HEK293T (cell line): ENCODE measurements around the gene KCNK6.

ENCODE experiments used
- CTCF ChIA-PET: fragments of 350-600 bp; formaldehyde crosslinking; extraction: SDS; loops from one replicate; lab custom pipeline; 2021; ENCODE audit warnings: antibody characterized with exemption, inconsistent platforms; lab: Yijun Ruan, JAX
- POLR2A ChIA-PET: fragments of 350-600 bp; formaldehyde crosslinking; extraction: SDS; loops from one replicate; lab custom pipeline; 2020; ENCODE audit warnings: antibody characterized with exemption, inconsistent platforms; lab: Yijun Ruan, JAX
- DNase-seq: peaks from one replicate; pipeline ENCODE4 v3.0.0; 2012; ENCODE audit warnings: mixed read lengths; ENCODE audit errors: extremely low spot score
- ARNT ChIP-seq: fragments of 450-650 bp; IDR thresholded peaks from 2 replicates; pipeline ENCODE4 v1.6.1; 2017; ENCODE audit warnings: mild to moderate bottlenecking
- BHLHE40 ChIP-seq: fragments of 450-650 bp; IDR thresholded peaks from 2 replicates; pipeline ENCODE4 v1.6.1; 2016; ENCODE audit warnings: mild to moderate bottlenecking, moderate library complexity, borderline replicate concordance
- CTBP1 ChIP-seq: fragments of 450-650 bp; IDR thresholded peaks from 2 replicates; pipeline ENCODE4 v1.6.1; 2016; ENCODE audit warnings: borderline replicate concordance
- ELF4 ChIP-seq: fragments of 450-650 bp; IDR thresholded peaks from 2 replicates; pipeline ENCODE4 v1.6.1; 2017; ENCODE audit warnings: antibody characterized with exemption
- FOXA1 ChIP-seq: fragments of 450-650 bp; IDR thresholded peaks from 2 replicates; pipeline ENCODE4 v1.6.1; 2016; ENCODE audit warnings: mild to moderate bottlenecking
- FOXK2 ChIP-seq: fragments of 450-650 bp; IDR thresholded peaks from 2 replicates; pipeline ENCODE4 v1.6.1; 2016; ENCODE audit warnings: mild to moderate bottlenecking
- FOXM1 ChIP-seq: fragments of 450-650 bp; IDR thresholded peaks from 2 replicates; pipeline ENCODE4 v1.6.1; 2017; ENCODE audit warnings: mild to moderate bottlenecking, borderline replicate concordance
- HDGF ChIP-seq: fragments of 450-650 bp; IDR thresholded peaks from 2 replicates; pipeline ENCODE4 v1.6.1; 2017; ENCODE audit warnings: antibody characterized with exemption, borderline replicate concordance
- L3MBTL2 ChIP-seq: fragments of 450-650 bp; conservative IDR thresholded peaks from 2 replicates; pipeline ENCODE4 v1.6.1; 2016; ENCODE audit warnings: mild to moderate bottlenecking
- LEF1 ChIP-seq: fragments of 450-650 bp; IDR thresholded peaks from 2 replicates; pipeline ENCODE4 v1.6.1; 2017; ENCODE audit warnings: mild to moderate bottlenecking, borderline replicate concordance
- NFRKB ChIP-seq: fragments of 450-650 bp; IDR thresholded peaks from 2 replicates; pipeline ENCODE4 v1.6.1; 2016; ENCODE audit warnings: mild to moderate bottlenecking, moderate library complexity
- SP1 ChIP-seq: fragments of 450-650 bp; IDR thresholded peaks from 2 replicates; pipeline ENCODE4 v1.6.1; 2017
- SUZ12 ChIP-seq: fragments of 450-650 bp; IDR thresholded peaks from 2 replicates; pipeline ENCODE4 v1.6.1; 2016; ENCODE audit warnings: mild to moderate bottlenecking
- TARDBP ChIP-seq: fragments of 450-650 bp; IDR thresholded peaks from 2 replicates; pipeline ENCODE4 v1.6.1; 2016
- ZNF384 ChIP-seq: fragments of 450-650 bp; IDR thresholded peaks from 2 replicates; pipeline ENCODE4 v1.6.1; 2016
- TF ChIP-seq, protein P1 (sequence below): fragments of 450-650 bp; IDR thresholded peaks from 2 replicates; pipeline ENCODE4 v1.6.1; 2016

The KCNK6 gene

DNA sequence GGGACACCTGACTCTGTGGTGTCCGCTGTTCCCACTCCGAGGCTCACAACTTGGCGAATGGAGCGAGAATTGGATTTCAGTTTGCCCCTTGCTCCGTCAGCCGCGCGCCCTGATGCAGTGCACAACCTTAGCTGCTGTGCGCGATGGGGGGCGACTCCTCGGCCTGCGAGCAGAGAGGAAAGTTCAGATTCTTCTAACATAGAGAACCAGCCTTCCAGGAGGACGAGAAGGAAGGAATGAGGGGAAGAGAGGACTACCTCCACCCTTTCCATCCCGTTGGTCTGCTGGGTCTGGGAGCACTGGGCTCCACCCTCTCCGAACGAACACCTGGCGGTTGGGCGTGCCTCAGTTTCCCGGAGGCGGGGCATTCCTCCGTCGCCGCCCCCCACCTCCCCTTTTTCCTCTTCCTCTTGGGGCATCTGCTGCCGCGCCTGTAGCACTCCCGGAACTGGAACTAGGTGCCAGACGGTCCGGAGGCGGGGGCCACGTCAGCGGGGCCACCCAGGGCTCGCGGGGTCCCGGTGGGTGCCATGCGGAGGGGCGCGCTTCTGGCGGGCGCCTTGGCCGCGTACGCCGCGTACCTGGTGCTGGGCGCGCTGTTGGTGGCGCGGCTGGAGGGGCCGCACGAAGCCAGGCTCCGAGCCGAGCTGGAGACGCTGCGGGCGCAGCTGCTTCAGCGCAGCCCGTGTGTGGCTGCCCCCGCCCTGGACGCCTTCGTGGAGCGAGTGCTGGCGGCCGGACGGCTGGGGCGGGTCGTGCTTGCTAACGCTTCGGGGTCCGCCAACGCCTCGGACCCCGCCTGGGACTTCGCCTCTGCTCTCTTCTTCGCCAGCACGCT is at the start of gene KCNK6:
KCNK6 (plus strand) TSS at position 425 of the 838 bp plus-strand sequence; CDS start at position 531, 106 bp downstream.
- TF ChIP-seq L3MBTL2 (no peak), BHLHE40 (no peak), ELF4 (no peak), HDGF (no peak), ARNT (no peak), FOXK2 (no peak), ZNF384 (no peak), SP1 (no peak), FOXA1 (no peak), NFRKB (no peak), CTBP1 (no peak), SUZ12 (no peak), TARDBP (no peak), FOXM1 (no peak), LEF1 (no peak)
- TF ChIP-seq, protein P1, sequence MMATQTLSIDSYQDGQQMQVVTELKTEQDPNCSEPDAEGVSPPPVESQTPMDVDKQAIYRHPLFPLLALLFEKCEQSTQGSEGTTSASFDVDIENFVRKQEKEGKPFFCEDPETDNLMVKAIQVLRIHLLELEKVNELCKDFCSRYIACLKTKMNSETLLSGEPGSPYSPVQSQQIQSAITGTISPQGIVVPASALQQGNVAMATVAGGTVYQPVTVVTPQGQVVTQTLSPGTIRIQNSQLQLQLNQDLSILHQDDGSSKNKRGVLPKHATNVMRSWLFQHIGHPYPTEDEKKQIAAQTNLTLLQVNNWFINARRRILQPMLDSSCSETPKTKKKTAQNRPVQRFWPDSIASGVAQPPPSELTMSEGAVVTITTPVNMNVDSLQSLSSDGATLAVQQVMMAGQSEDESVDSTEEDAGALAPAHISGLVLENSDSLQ = no peak
- DNase-seq = no peak
- ChIA-PET POLR2A (no interaction called here), CTCF (no interaction called here)

- ChIA-PET CTCF (interaction anchor here (0.6 to 1.2 kb wide), 3 partner anchors 13 to 508 kb away, joined by 3 read pairs; no protein-coding TSS in a partner anchor), POLR2A (no interaction called here)
- TF ChIP-seq L3MBTL2 (peak; percentile 22; the same call in 1 of the 2 replicates), CTBP1 (no peak), ARNT (no peak), NFRKB (no peak)
- DNase-seq = no peak
Measured at GRCh38 chr19:38270587-38271167, 49.0 kb upstream of the KCNK6 start.

GRCh38 chr19:38273499-38273898 is 46.1 kb upstream of the KCNK6 start:
- CTCF ChIA-PET = no interaction called here
- TF ChIP-seq HDGF = no peak
- no peak for TF ChIP-seq CTBP1
- TF ChIP-seq ZNF384 = no peak
- no peak for TF ChIP-seq TARDBP
- TF ChIP-seq LEF1 = no peak
- TF ChIP-seq SP1 = no peak
- TF ChIP-seq BHLHE40 = no peak
- TF ChIP-seq NFRKB = no peak
- no peak for TF ChIP-seq FOXM1
- no peak for TF ChIP-seq ARNT
- no peak for DNase-seq
- POLR2A ChIA-PET = no interaction called here

DNA sequence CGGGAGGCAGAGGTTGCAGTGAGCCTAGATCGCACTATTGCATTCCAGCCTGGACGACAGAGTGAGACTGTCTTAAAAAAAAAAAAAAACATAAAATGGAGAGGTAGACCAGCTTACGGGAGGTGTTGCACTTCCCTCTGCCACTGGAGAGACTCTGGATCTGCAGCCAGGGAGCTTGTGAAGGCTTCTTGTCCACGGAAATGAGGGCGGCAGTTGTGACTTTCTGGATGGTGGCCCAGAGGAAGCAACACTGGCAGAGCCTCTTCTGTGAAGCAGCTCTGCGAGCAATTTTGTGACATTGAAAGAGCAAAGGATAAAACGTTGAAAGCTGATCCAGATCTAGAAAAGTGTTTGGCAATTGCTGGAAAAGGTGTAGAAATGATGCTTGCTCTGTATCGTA is 44.9 kb upstream of the KCNK6 start:
- no peak for TF ChIP-seq HDGF
- TF ChIP-seq ELF4 = no peak
- no peak for TF ChIP-seq CTBP1
- no peak for TF ChIP-seq TARDBP
- no peak for TF ChIP-seq ARNT
- no peak for TF ChIP-seq L3MBTL2
- no peak for TF ChIP-seq NFRKB
- TF ChIP-seq, protein P1 = no peak
- TF ChIP-seq SP1 = no peak
- TF ChIP-seq SUZ12 = no peak
- no peak for TF ChIP-seq BHLHE40
- CTCF ChIA-PET = no interaction called here
- POLR2A ChIA-PET = no interaction called here

GRCh38 chr19:38276942-38277517 is 42.6 kb upstream of the KCNK6 start:
- no peak for DNase-seq
- TF ChIP-seq NFRKB (no peak), ZNF384 (no peak), FOXA1 (no peak), L3MBTL2 (no peak), TARDBP (no peak), SUZ12 (no peak), HDGF (no peak), LEF1 (no peak), BHLHE40 (no peak), ARNT (no peak), FOXK2 (no peak), CTBP1 (no peak), SP1 (no peak), ELF4 (no peak), FOXM1 (no peak)
- TF ChIP-seq, protein P1 = no peak
- POLR2A ChIA-PET = no interaction called here
- CTCF ChIA-PET = interaction anchor here (0.7 kb wide), 1 partner anchor 33 kb away, joined by 3 read pairs; no protein-coding TSS in a partner anchor

More for the DNA sequence above, 44.9 kb upstream of the KCNK6 start:
- no peak for DNase-seq
